Measurements from ENCODE around the gene SUGCT. TPM values are rescaled to one million over a fixed set of nuclear protein-coding genes. Genes with fewer than 3 reads are reported as not detected.

Gene SUGCT
- total RNA-seq, 1 donor from 2014 or later, result 1.7 TPM

DNA sequence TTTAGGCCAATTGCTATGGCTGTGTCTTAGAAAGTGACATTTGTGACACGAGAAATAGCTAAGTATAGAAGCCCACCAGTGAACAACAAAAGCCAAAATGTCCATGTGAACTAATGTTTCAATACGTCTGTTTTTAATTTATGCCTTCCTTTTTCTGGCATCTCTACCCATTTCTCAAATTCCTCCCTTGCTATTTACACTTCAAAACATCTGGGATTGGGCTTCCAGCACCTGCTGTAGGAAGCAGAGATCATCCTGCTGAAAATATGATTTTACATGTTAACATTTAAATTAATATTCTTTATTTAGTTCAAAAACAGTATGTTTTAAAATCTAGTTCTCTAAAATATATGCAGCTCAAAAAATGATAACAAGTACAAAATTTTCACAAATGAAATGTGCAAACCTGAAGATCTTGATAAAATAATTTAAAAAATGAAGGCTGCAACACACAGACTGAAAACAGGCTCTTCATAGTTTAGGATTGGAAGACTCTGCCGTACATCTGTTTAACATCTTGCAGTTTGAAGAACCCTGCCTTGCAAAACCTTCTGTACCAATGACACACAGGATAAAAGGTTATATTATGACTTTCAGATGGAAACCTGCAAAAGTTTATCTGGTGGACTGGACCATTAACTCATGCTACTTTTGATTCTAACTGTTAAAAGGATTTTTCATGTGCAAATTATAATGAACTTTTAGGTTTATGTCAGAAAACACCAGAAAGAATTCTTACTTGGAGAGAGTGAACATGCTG lies 408.4 kb downstream of the SUGCT start:
- intact Hi-C loops (cut with DNase I), result no loop called here
- H3K27ac ChIP-seq, result no peak overlapping the region
- H3K27me3 ChIP-seq (ENCODE audit: low read depth), result no peaks in the 10 kb centered on the region
- no peaks in the 10 kb centered on the region for H3K36me3 ChIP-seq
- TF ChIP-seq, protein P1, sequence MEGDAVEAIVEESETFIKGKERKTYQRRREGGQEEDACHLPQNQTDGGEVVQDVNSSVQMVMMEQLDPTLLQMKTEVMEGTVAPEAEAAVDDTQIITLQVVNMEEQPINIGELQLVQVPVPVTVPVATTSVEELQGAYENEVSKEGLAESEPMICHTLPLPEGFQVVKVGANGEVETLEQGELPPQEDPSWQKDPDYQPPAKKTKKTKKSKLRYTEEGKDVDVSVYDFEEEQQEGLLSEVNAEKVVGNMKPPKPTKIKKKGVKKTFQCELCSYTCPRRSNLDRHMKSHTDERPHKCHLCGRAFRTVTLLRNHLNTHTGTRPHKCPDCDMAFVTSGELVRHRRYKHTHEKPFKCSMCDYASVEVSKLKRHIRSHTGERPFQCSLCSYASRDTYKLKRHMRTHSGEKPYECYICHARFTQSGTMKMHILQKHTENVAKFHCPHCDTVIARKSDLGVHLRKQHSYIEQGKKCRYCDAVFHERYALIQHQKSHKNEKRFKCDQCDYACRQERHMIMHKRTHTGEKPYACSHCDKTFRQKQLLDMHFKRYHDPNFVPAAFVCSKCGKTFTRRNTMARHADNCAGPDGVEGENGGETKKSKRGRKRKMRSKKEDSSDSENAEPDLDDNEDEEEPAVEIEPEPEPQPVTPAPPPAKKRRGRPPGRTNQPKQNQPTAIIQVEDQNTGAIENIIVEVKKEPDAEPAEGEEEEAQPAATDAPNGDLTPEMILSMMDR (IDR thresholded peaks at IDR 0.05), result no peak
- DNase-seq (no peak), ATAC-seq (no peak)
- no peaks in the 10 kb centered on the region for H3K4me1 ChIP-seq
- no peak overlapping the region for H3K4me3 ChIP-seq
- no peaks in the 10 kb centered on the region for H3K9me3 ChIP-seq

DNA sequence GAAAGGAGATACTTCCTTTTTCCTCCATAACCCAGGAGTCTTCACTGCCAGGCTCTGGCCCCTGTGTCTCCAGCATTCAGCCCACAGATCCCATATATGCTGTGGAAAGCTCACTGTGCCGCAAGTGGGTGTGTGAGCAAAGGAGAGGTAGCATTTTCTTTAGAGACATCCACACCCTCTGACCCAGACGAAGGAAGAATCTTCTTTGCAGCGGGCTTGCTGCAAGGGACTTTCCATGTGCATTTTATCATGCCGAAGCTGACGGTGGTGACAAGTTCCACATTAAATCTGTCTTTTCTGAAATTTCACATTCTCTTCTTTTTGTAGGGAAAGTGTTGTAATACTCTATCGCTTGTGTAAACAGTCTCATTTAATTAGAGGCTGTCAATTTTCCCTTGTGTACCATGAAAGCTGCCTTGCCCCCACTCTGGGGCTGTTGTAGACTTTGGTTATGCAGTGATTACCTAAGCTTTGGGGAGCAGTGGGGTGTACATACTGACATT lies 409.5 kb downstream of the SUGCT start:
- Histone ChIP-seq H3K9me3 (no peaks in the 10 kb centered on the region), H3K27me3 (ENCODE audit: low read depth) (no peaks in the 10 kb centered on the region), H3K4me3 (no peak overlapping the region), H3K27ac (no peak overlapping the region), H3K4me1 (no peaks in the 10 kb centered on the region), H3K36me3 (no peaks in the 10 kb centered on the region)
- TF ChIP-seq, protein P1 (IDR thresholded peaks at IDR 0.05), result no peak
- DNase-seq, result no peak
- ATAC-seq, result peak in 1 of 2 donors; percentile 28
- intact Hi-C loops (cut with DNase I), result no loop called here

DNA sequence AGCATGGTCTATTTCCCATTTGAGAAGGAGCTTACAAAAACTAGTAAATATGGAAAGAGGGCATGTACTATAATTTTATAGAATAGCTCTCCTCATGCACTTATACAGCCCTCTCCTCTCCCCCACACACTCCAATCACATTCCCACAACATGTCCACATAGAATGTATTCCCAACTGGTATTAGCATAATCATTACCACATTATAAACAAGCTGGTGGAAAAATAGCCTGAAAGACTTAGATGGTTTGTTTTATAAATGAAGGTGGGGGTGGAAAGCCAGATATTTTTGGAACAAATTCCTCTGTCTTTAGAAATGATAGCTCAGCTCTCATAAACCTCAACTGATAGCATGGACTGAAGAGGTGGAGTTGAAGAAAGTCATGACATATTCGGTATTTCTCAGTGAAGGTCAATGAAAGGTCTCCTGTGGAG lies 410.1 kb downstream of the SUGCT start:
- Histone ChIP-seq H3K4me3 (no peak overlapping the region), H3K36me3 (no peaks in the 10 kb centered on the region), H3K27ac (no peak overlapping the region), H3K27me3 (ENCODE audit: low read depth) (no peaks in the 10 kb centered on the region), H3K4me1 (no peaks in the 10 kb centered on the region), H3K9me3 (no peaks in the 10 kb centered on the region)
- intact Hi-C loops (cut with DNase I), result no loop called here
- TF ChIP-seq, protein P1 (IDR thresholded peaks at IDR 0.05), result no peak
- DNase-seq (no peak), ATAC-seq (no peak)

DNA sequence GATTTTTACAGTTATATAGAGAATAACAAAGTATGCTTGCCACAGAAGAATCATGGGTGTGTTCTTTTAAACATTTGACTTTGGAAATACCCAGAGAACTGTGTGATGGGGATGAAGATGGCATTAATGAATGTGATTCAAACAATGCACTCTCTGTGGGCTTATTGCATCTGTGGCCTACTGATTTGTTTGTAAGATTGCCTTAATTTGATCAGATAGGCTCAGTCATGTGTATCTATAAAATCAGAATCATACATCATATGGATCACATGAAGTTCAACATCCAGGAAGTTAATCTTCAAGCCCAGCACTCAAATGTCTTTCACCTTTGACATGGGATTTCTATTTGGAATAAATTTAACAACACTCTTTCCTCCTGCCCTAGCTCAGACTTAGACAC lies 410.9 kb downstream of the SUGCT start:
- intact Hi-C loops (cut with DNase I), result no loop called here
- H3K4me3 ChIP-seq, result peak overlapping the region; percentile 7
- H3K27ac ChIP-seq, result no peak overlapping the region
- ATAC-seq (no peak), DNase-seq (no peak)
- H3K36me3 ChIP-seq, result no peaks in the 10 kb centered on the region
- H3K27me3 ChIP-seq (ENCODE audit: low read depth), result no peaks in the 10 kb centered on the region
- no peaks in the 10 kb centered on the region for H3K4me1 ChIP-seq
- TF ChIP-seq, protein P1 (IDR thresholded peaks at IDR 0.05), result no peak
- H3K9me3 ChIP-seq, result no peaks in the 10 kb centered on the region

DNA sequence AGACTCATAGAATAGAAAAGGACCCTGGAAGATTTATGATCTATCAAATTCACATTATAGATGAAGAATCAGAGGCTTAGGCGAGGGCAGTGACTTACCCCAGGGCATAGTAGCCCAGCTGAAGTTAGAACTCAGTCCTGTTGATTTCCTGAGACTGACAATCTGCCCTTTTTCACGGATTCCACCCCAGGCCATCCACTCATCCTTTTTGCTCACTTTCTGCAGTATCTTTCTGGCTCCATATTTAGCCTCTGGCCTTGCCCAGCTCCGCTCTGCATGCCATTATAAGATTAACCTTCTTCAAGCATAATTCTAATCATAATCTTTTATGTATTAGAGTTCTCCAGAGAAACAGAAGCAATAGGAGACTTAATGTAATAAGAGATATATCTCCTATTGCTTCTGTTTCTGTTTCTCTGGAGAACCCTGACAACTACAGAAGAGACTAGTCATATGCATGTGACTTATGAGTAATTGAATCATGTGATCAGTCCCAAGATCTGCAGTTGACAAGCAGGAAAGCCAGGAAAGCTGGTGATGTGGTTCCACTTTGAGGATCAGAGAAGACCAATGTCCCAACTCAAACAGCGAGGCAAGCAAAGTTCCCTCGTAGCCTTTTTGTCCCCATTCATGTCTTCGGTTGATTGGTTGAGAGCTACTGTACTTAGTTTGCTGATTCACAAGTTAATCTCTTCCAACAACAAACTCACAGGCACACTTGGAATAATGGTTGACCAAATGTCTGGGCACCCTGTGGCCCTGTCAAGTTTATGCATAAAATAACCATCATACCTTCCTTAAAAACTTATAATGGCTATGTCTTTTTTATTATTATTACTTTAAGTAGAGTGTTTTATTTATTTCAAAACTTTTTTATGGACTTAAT lies 412.1 kb downstream of the SUGCT start:
- H3K27ac ChIP-seq, result no peak overlapping the region
- intact Hi-C loops (cut with DNase I), result no loop called here
- no peaks in the 10 kb centered on the region for H3K9me3 ChIP-seq
- ATAC-seq (peak in 1 of 2 donors; percentile 35), DNase-seq (no peak)
- no peaks in the 10 kb centered on the region for H3K36me3 ChIP-seq
- TF ChIP-seq, protein P1 (IDR thresholded peaks at IDR 0.05), result no peak
- no peaks in the 10 kb centered on the region for H3K4me1 ChIP-seq
- peak overlapping the region; percentile 7 for H3K4me3 ChIP-seq
- no peaks in the 10 kb centered on the region for H3K27me3 ChIP-seq (ENCODE audit: low read depth)

Measured in lower lobe of right lung (tissue), 2 donors.